ENCODE data around the gene IFNA17.
"Not testable (repeated sequence)": the region's sequence is repeated elsewhere in the genome, so short reads cannot be mapped to it uniquely, and the experiment has no call there.

IFNA17 gene
- total RNA-seq: 0 reads per million in 4 donors

GRCh38 chr9:21228122-21228521 is at the start of gene IFNA17:
TSS of gene IFNA17 (minus strand) at chr9:21228222. CDS start at chr9:21228173, 49 bp downstream.
- no peak for DNase-seq

- no peak for DNase-seq
Observed at GRCh38 chr9:21268347-21268657, 40.3 kb upstream of the IFNA17 start.

DNA sequence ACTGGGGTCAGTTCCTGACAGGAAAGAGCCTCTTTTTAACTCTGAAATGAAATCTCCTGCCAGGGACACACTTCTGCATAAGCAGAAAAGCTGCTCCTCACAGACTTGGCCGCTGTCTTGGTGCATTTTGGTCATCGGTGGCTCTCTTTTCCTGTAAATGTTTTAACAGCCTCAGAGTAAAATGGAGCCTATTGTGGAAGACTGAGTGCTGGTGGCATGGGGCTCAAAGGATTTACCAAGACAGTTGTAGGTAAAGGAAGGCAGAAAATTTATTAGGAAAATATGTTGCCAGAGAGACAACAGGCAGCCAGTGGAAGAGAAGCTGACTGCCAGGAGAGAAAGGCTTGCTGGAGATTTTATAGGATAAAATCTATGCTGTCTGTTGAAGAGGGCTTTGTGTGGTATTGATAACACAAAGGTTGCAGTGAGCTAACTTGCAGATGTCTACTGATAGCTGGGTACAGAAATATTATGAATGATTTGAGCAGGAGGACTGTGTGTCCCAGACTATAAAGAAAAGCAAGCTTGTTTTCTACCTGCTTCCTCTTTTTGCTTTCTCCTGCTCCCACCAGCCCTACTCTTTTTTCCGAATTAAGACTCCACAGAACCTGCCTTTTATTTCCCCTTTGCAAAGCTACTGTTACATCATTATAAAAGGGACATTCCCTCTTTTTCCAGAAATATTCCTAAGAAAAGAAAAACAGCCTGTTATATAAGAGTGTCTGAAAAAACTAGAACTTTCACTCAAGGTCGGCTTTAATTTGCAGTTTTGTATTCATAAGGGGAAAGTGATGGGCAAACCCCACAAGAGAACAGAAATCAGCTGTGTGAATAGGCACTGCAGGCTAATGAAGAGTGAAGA is 39.7 kb upstream of the IFNA17 start:
- DNase-seq: no peak

DNA sequence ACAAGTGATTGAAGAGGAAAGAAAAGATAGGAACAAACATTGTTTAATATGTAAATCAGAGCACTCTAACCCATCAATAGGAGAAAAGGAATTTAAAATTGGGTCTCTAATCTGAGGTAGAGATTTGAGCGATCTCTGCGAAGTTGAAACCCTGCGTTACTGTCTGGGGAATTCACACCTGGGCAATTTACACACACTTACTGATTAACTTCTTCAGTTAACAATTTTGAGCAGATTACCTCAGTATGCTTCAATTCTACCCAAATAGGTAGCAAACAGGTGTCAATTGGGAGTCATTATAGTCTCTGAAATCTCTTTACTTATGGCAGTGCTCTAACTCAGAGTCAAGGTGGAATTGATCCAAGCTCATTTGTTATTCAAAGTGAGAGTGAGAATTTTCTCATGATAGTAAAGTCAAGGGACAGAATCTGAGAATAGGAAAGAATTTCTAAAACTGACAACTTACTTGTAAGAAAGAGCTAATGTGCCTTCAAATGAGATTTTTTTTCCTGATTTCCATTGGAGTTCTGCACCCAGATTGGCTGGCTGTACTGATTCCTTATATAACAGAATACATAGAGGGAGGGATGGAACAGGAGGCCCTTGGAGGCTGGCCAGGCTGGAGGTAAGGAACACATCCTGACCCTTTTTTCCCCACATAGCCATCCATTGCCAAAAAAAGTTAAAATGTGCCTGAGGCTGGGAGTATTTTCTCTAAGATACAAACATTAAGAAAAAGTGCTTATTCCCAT is 38.9 kb upstream of the IFNA17 start:
- DNase-seq: no peak

- DNase-seq: no peak
Observed at GRCh38 chr9:21265421-21266189, 37.6 kb upstream of the IFNA17 start.

DNA sequence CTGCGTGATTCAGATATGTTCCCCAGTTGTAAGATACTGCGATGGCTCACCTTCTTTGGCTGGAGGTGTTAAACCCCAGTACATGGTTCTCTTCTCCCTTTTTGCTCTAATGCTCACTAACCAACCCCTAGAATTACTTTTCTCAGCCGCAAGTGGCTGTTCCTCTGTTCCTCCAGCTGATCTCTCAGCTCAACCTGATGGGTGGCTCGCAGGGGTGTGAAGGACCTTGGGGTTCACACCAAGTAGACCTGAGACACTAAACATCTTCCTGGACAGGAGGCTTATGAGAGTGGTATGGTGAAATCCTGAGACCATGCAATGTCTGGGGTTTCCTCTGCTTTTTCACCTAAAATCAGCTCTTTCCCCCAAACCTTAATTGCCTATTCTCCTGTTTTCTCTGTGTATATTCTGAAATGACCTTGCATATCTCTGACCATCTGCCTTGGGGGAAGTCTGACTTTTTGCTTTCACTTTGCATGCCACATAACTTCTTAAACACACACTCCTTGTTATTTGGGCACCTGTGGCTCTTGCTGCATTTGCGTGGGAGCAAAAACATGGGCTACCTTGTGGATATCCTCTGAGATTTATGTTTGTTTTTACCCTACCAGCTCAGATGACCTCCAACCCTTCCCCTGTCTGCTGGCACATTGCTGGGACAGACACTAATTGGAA is 27.7 kb upstream of the IFNA17 start:
- no peak for DNase-seq

DNA sequence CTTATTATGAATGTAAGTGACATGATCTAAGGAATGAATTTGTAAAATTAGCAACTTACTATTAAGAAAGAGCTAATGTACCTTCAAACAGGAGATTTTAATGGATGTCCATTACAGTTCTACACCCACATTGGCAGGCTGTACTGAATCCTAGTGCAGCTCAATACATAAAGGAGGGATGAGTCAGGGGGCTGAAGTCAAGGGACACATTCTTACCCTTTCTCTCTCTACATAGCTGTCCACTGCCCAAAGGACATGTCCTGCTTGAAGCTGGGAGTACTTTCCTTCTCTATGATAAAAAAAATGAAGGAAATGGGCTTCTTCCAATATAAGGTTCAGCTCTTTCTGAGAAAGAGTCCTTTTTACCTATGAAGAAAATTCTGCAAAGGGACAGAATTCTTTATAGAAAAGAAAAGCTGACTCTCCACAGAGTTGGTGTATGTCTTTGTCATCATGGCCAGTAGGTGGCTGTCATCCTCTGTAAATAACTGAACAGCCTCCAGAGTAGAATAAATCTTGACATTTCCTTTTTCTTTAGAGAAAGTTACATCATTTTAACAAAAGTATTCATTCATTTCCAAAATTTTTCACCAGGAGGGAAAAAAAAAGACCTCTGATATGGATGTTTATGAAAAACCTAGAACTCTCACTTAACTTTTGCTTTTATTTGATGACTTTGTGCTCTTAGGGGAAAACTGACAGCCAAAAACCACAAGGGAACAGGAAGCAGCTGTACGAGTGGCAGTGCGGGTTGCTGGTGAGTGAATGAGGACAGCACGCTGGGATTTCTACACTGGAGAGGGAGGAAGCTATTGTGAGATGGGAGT is 24.9 kb upstream of the IFNA17 start:
- peak in 1 of 5 donors; percentile 5 for DNase-seq

GRCh38 chr9:21251638-21252037 is 23.6 kb upstream of the IFNA17 start:
- DNase-seq: no peak

DNA sequence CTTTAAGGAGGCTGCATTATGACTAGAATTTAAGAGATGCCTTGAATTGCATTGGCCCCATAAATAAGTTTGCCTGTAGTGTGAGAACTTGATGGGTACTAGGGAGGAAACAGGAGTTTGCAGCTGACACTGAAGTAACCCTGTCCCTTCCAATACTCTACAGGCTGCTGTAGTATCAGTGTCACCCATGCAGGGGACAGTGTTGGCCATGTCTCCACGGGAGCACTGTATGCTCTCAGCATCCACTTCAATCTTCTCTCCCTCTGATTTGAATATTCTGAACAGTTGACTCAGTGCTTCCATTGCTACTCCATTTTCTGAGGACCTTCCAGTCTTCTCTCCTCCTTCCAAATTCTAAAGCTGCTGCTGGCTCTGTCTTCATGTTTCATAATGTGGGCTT is 23.2 kb upstream of the IFNA17 start:
- no peak for DNase-seq

DNA sequence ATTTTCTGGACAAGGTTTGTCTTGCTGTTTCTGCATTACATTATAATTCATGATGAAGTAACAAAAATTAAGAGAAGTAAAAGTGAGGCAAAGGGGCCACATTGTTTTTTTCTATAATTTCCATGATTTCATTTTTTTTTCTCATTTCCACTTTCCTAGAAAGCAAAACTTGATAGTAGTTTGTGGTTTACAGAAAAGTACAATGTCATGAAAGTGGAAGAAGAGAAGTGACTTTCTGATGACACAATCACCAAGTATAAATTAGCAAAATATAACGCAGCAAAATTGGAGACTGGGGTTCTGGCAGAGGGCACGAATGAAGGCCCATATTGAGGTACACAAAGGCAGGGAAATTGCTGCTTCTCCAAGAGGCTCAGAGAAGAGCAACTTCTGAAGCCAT is 16.8 kb upstream of the IFNA17 start:
- no peak for DNase-seq

- no peak for DNase-seq
Observed at GRCh38 chr9:21239911-21240310, 11.9 kb upstream of the IFNA17 start, which contains the start of gene IFNA14. TSS of gene IFNA14 (minus strand) at chr9:21240005. CDS start at chr9:21239935, 70 bp downstream.

- DNase-seq: not testable (repeated sequence)
Observed at GRCh38 chr9:21236360-21236714, 8.3 kb upstream of the IFNA17 start.

DNA sequence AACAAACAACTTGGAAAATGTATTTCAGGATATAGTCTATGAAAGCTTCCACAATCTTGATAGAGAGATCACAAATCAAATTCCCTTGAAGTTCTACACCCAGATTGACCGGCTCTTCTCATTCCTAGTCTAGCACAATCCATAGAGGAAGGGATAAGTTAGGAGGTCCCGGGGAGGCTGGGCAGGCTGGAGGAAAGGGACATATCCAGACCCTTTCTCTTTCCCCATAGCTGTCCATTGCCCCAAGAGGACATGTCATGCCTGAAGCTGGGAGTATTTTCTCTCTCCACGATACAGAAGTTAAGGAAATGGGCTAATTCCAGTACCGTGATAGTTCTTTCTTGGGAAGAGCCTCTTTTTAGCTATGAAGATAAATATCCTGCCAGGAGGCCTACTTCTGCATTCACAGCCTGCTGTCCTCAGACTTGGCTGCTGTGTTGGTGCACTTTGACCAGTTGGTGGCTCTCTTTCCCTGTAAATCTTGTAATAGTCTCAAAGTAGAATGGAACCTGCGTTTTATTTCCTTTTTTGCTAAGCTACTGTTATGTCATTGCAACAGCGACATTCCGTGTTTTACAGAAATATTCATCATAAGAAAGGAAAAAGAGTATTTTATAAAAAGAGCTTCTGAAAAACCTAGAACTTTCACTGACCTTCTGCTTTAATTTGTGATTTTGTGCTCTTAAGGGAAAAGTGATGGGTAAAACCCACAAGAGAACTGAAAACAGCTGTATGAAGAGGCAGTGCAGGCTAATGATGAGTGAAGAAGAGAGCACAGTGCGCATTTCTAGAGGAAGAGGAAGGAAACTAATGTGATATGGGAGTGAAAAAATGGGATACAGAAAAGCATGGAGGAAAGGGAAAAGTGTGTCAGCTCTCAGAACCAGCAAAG is 7.7 kb upstream of the IFNA17 start:
- DNase-seq: peak in 1 of 5 donors; percentile 27

GRCh38 chr9:21234153-21234687 is 6.2 kb upstream of the IFNA17 start:
- no peak for DNase-seq

DNA sequence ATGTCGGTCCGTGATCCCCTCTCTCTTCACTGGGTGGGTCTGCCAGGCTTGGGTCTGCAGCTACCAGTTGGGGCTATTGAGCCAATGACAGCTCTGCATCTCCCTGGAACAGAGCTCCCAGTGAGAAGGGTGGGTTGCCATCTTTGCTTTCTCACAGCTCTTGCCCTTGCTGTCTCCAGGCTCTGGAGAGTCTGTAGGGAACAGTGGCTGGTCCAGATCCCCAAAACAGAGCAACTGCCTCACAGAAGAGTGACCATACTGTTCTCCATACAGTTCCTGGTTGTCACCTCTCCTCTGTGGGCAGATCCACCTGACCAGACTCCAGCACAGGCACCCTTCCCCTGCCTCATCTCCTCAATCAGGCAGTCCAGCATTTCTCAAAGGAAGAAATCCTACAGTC is 5.2 kb upstream of the IFNA17 start:
- DNase-seq: no peak

DNA sequence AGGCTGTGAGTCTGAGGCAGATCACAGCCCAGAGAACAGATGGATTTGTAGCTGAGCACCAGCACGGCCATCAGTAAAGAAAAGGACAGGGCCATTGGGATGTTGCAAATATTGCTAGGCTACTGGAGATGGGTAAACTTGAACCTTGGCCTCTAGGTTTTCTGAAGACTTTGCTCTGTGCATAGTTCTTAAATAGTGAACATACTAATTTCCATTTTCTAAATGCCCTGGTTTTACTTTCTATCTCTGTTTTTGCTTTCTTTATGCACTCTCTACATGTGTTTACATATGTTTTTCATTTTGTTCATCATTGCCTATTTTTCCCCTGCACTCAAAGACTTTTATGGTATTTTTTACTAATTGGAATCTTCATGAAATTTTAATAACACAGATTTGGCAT is 10.8 kb downstream of the IFNA17 start, which contains the start of gene IFNA16:
IFNA16 (minus strand) TSS at position 101 of the 400 bp plus-strand sequence; CDS start at position 95, 6 bp downstream.
- DNase-seq: not testable (repeated sequence)

DNA sequence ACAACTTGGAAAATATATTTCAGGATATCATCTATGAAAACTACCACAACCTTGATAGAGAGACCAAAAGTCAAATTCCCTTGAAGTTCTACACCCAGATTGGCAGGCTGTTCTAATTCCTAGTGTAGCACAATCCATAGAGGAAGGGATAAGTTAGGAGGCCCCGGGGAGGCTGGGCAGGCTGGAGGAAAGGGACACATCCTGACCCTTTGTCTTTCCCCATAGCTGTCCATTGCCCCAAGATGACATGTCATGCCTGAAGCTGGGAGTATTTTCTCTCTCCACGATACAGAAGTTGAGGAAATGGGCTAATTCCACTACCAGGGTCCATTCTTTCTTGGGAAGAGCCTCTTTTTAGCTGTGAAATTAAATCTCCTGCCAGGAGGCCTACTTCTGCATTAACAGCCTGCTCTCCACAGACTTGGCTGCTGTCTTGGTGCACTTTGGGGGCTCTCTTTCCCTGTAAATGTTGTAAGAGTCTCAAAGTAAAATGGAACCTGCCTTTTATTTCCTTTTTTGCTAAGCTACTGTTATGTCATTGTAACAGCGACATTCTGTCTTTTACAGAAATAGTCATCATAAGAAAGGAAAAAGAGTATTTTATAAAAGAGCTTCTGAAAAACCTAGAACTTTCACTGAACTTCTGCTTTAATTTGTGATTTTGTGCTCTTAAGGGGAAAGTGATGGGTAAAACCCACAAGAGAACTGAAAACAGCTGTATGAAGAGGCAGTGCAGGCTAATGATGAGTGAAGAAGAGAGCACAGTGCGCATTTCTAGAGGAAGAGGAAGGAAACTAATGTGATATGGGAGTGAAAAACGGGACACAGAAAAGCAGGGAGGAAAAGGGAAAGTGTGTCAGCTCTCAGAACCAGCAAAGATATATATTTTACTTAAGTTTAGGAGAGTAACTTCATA is 14.4 kb downstream of the IFNA17 start:
- not testable (repeated sequence) for DNase-seq

DNA sequence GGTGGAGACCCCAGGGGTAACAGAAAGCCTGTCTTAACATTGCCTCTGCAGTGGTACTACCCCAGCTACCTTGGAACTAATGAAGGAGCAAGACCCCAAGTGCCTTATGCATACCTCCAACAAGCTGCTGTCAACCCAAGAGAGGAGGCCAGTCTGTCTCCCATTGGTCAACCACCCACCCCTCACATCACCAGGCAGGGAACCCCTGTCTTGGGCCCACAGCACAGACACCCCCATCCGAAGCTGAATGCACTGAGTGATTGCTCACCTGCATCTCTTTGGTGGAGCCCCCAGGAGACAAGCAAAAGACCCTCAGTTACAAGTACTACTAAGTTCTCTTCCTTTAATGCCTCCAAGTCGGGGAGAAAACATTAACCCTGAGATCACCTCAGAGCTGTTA is 15.9 kb downstream of the IFNA17 start:
- not testable (repeated sequence) for DNase-seq

- not testable (repeated sequence) for DNase-seq
Observed at GRCh38 chr9:21210782-21211181, 17.2 kb downstream of the IFNA17 start.
